HG02973 (cell line): ENCODE measurements around the gene LCE1D.

Experiments
- ATAC-seq: cut with Tn5 transposase; IDR thresholded peaks from one replicate; pipeline ENCODE4 v1.9.1; 2021; ENCODE audit warnings: moderate library complexity; ENCODE audit not compliant: unreplicated experiment

Gene LCE1D

GRCh38 chr1:152811671-152812070 lies 15.2 kb downstream of the LCE1D start, which contains the start of gene LCE1B:
TSS of gene LCE1B (plus strand) at chr1:152811971. CDS start at chr1:152812447, 476 bp downstream.
- no peak for ATAC-seq

- ATAC-seq: no peak
Measured at GRCh38 chr1:152817309-152817708, 20.8 kb downstream of the LCE1D start.

DNA sequence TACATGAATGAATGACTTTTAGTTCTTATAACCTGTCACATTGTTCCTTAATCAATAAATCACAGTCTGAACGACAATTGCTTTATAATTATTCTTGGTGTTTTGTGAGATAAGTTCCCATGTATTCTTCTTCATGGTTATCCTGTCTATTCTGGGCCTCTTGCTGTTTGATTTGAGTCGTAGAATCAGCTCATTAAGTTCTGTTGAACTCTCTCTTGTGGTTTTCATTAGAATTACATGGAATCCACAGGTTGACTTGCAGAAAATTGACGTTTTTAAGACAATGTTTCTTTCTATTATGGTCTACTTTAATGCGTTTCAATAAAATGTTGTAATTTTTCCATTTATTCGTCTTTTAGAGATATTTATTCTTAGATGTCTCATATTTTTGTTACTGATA lies 26.8 kb downstream of the LCE1D start:
- ATAC-seq: no peak

- ATAC-seq: no peak
Measured at GRCh38 chr1:152824964-152825363, 28.4 kb downstream of the LCE1D start.

- no peak for ATAC-seq
Measured at GRCh38 chr1:152827173-152827572, 30.7 kb downstream of the LCE1D start, which contains the start of gene LCE1A. TSS of gene LCE1A (plus strand) at chr1:152827473. CDS start at chr1:152827473, 0 bp downstream.

DNA sequence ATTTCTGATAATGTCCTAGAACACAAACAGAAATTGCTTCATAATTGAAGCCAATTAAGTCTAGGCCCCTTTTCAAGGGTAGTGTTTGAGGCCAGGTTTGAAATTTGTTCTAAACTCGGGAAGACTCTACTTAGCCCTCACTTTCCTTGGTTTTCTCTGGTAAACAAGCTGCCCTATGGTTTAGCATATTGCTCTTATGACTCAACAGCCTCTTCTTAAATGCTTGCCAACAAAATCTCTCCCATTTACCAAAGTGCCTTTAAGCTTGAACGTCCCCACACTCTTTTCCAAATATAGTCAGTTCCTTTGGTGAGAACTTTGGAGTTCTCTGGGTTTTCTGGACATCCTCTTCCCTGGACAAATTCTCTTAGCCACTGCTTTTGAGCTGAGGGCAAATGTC lies 40.3 kb downstream of the LCE1D start:
- no peak for ATAC-seq

DNA sequence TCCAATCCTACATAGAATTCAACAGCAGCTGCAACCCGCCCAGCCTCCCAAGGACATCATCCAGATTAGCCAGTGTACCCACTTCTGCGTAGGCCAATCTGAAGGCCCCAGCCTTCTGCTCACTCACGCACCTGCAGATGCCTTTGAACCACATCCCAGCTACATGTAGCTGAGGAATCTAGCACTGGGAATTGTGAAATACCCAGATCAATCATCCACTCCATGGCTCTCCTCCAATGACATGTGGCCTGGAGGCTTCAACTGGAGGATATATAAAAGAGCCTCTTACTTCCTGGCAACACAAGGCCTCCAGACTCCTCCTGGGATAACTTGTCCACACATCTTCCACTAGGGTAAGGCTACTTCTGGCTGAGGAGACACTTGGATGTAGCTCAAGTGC lies 46.0 kb downstream of the LCE1D start, which contains the start of gene LCE6A:
LCE6A (plus strand) TSS at position 301 of the 400 bp plus-strand sequence. CDS start 665 bp downstream, outside the sequence.
- ATAC-seq: no peak
